ENCODE results near the gene ALDH4A1.

DNA sequence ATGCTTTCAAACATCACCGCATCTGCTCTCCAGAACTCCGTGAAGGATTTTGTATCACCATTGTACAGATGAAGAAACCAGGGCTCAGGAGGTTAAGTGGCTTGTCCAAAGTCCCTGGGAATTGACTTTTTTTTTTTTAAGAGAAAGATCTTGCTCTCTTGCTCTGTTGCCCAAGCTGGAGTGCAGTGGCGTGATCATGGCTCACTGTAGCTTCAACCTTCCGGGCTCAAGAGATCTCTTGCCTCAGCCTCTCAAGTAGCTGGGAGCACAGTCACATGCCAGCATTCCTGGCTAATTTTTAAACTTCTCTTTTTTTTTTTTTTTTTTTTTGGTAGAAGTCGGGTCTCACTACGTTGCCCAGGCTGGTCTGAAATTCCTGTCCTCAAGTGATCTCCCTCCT is 36.0 kb downstream of the ALDH4A1 start:
- TF ChIP-seq POLR2A (IDR thresholded peaks at IDR 0.05): no peak
- TF ChIP-seq, protein P1, sequence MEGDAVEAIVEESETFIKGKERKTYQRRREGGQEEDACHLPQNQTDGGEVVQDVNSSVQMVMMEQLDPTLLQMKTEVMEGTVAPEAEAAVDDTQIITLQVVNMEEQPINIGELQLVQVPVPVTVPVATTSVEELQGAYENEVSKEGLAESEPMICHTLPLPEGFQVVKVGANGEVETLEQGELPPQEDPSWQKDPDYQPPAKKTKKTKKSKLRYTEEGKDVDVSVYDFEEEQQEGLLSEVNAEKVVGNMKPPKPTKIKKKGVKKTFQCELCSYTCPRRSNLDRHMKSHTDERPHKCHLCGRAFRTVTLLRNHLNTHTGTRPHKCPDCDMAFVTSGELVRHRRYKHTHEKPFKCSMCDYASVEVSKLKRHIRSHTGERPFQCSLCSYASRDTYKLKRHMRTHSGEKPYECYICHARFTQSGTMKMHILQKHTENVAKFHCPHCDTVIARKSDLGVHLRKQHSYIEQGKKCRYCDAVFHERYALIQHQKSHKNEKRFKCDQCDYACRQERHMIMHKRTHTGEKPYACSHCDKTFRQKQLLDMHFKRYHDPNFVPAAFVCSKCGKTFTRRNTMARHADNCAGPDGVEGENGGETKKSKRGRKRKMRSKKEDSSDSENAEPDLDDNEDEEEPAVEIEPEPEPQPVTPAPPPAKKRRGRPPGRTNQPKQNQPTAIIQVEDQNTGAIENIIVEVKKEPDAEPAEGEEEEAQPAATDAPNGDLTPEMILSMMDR (IDR thresholded peaks at IDR 0.05): no peak

All from ovary (tissue), 3 donors.